Upper lobe of right lung (tissue), 1 donor: ENCODE results near the gene CDK14. TPM values are rescaled to one million over a fixed set of nuclear protein-coding genes. Genes with fewer than 3 reads are reported as not detected.
A peak's percentile ranks its signal among the peaks of the same experiment; 100 is the strongest.

ENCODE experiments used
- ATAC-seq: fragments of 200-7000 bp; cut with Tn5 transposase; one replicate; pipeline ENCODE4 v1.9.1; 2020; ENCODE audit warnings: mild to moderate bottlenecking, moderate library complexity
- DNase-seq: peaks from one replicate; pipeline ENCODE4 v3.0.0-alpha.2; 2020
- H3K27ac ChIP-seq: fragments of 200-600 bp; one replicate; pipeline ENCODE4 v1.8.0; 2022
- H3K27me3 ChIP-seq: fragments of 200-600 bp; one replicate; pipeline ENCODE4 v1.8.0; 2022; ENCODE audit warnings: mild to moderate bottlenecking
- H3K36me3 ChIP-seq: fragments of 200-600 bp; one replicate; pipeline ENCODE4 v1.8.0; 2022
- H3K4me1 ChIP-seq: fragments of 200-600 bp; one replicate; pipeline ENCODE4 v1.8.0; 2022
- H3K4me3 ChIP-seq: fragments of 200-600 bp; one replicate; pipeline ENCODE4 v1.8.0; 2022; ENCODE audit warnings: mild to moderate bottlenecking
- H3K9me3 ChIP-seq: fragments of 200-600 bp; one replicate; pipeline ENCODE4 v1.8.0; 2022
- intact Hi-C: fragments of 100-400 bp; cut with DNase I; formaldehyde crosslinking; loops from one replicate; pipeline ENCODE4 v1.11.0; 2022
- total RNA-seq: library from RNA; stranded (reverse); fragmentation: NEBNext Ultra II Directional; extraction: Animal tissue kit (Norgen Biotek cat#: 25700); gene quantifications from one replicate; pipeline ENCODE4 v1.2.1, GENCODE V29; 2021
- TF ChIP-seq, protein P1 (sequence below): fragments of 200-600 bp; IDR thresholded peaks from one replicate; pipeline ENCODE4 v1.8.0; 2022; ENCODE audit warnings: antibody characterized with exemption
- donor health status: DM: no; HTN: yes; CAD: no; lungs with severe emphysema.

CDK14 gene
- total RNA-seq, 1 donor from 2014 or later = 47.2 TPM

DNA sequence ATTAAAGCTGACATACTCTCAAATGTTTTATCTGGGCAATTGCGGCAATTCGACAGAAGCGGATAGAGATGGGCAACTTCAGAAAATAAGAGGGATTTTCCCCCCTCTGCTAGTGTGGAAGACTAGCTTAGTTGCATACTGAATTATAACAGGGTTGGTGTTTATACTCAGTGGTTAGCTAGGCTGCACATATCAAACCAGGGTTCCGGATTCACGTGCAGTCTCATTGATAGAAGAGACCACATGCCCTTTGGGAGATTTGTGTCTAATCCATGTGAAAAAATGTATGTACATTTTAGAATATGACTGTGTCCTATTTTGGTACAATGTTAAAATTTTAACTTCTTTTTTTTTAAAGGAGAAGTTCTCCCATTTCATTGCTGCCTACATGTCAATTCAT is 531.2 kb downstream of the CDK14 start:
- DNase-seq (no peak), ATAC-seq (no peak)
- H3K9me3 ChIP-seq = no peaks in the 10 kb centered on the region
- TF ChIP-seq, protein P1, sequence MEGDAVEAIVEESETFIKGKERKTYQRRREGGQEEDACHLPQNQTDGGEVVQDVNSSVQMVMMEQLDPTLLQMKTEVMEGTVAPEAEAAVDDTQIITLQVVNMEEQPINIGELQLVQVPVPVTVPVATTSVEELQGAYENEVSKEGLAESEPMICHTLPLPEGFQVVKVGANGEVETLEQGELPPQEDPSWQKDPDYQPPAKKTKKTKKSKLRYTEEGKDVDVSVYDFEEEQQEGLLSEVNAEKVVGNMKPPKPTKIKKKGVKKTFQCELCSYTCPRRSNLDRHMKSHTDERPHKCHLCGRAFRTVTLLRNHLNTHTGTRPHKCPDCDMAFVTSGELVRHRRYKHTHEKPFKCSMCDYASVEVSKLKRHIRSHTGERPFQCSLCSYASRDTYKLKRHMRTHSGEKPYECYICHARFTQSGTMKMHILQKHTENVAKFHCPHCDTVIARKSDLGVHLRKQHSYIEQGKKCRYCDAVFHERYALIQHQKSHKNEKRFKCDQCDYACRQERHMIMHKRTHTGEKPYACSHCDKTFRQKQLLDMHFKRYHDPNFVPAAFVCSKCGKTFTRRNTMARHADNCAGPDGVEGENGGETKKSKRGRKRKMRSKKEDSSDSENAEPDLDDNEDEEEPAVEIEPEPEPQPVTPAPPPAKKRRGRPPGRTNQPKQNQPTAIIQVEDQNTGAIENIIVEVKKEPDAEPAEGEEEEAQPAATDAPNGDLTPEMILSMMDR = no peak
- intact Hi-C loops = no loop called here
- H3K27ac ChIP-seq = no peak overlapping the region
- no peaks in the 10 kb centered on the region for H3K27me3 ChIP-seq
- no peaks in the 10 kb centered on the region for H3K4me1 ChIP-seq
- no peaks in the 10 kb centered on the region for H3K36me3 ChIP-seq
- H3K4me3 ChIP-seq = no peak overlapping the region

DNA sequence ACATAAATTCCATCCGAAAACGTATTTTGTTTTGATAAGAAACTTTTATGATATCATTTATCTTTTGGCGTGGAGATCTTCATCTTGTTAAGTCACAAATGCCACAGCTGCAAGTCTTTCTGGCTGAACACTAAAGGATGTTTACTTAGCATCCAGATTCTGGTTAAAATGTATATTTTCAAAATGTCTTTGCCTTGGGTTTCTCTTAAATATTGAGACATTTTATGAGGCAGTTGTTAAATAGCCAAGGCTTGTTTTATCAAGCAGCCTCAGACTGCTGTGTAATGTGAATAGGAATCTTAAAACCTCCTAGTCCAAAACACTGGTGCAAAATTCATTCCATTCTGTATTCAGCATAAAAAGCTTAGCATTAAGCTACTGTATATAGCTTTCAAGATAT is 531.8 kb downstream of the CDK14 start:
- ATAC-seq = no peak
- H3K4me3 ChIP-seq = no peak overlapping the region
- H3K36me3 ChIP-seq = no peaks in the 10 kb centered on the region
- no peaks in the 10 kb centered on the region for H3K4me1 ChIP-seq
- TF ChIP-seq, protein P1 = no peak
- intact Hi-C loops = no loop called here
- no peaks in the 10 kb centered on the region for H3K9me3 ChIP-seq
- no peaks in the 10 kb centered on the region for H3K27me3 ChIP-seq
- DNase-seq = no peak
- no peak overlapping the region for H3K27ac ChIP-seq

DNA sequence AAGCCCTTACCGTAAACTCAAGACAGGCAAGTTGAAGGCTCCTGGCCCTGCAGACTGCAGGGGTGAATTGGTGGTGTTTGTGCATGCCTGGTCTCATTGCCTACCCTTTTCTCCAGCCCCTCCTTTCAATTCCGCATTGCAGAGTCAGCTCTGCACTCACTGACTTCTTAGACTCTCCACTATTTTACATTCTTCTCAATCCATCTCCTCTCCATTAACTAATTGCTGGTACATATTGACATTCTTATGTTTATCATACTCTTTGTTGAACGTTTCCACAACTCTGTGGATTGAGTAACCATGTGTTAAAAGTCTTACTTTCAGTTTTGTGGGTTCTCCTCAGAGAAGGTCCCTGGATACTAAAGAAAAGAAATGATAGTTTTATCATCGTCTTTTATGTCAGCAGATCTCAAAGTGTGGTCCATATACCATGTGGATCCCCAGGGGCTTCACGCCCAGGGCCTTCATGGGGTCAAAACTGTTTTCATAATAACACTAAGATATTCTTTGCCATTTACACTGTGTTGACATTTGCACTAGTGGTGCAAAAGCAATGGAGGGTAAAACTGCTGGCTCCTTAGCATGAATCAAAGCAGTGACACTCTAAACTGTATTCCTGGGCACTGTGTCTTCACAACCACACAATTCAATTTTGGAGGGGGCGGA is 532.7 kb downstream of the CDK14 start:
- no peaks in the 10 kb centered on the region for H3K36me3 ChIP-seq
- no peak overlapping the region for H3K4me3 ChIP-seq
- H3K9me3 ChIP-seq = no peaks in the 10 kb centered on the region
- no peaks in the 10 kb centered on the region for H3K27me3 ChIP-seq
- intact Hi-C loops = no loop called here
- H3K4me1 ChIP-seq = no peaks in the 10 kb centered on the region
- DNase-seq (no peak), ATAC-seq (peak; percentile 46)
- TF ChIP-seq, protein P1 = no peak
- no peak overlapping the region for H3K27ac ChIP-seq

DNA sequence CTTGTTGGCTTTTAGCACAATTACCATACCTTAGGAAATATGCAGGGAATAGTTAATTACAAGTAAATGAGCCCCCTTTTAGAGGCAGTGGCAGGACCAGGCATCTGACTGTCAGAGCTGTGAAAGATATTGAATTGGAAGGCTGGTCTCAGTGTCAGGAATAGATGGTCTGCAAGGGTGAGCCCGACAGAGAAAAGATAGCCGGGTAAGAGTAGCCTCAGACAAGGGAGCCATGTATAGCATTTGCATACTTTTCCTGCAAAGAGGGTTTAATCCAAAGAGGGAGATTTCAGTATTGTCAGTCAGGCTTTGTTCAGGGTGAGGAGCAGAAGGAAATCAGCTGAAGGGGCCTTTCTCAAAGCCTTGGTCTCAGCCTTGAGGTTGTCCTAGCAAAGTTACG is 539.2 kb downstream of the CDK14 start:
- Histone ChIP-seq H3K27ac (no peak overlapping the region), H3K36me3 (no peaks in the 10 kb centered on the region), H3K9me3 (no peaks in the 10 kb centered on the region), H3K27me3 (no peaks in the 10 kb centered on the region), H3K4me3 (no peak overlapping the region), H3K4me1 (no peaks in the 10 kb centered on the region)
- intact Hi-C loops = no loop called here
- DNase-seq (no peak), ATAC-seq (no peak)
- TF ChIP-seq, protein P1 = no peak

GRCh38 chr7:91135703-91136430 is 539.7 kb downstream of the CDK14 start:
- Histone ChIP-seq H3K27me3 (no peaks in the 10 kb centered on the region), H3K9me3 (no peaks in the 10 kb centered on the region), H3K36me3 (no peaks in the 10 kb centered on the region), H3K4me3 (no peak overlapping the region), H3K27ac (no peak overlapping the region), H3K4me1 (no peaks in the 10 kb centered on the region)
- DNase-seq (no peak), ATAC-seq (no peak)
- TF ChIP-seq, protein P1 = no peak
- intact Hi-C loops = no loop called here
